GM12878 (cell line): ENCODE results near the gene RPP30. TPM values are rescaled to one million over a fixed set of nuclear protein-coding genes. Genes with fewer than 3 reads are reported as not detected.

Source experiments
- ATAC-seq: fragments of 200-7000 bp; cut with Tn5 transposase; 3 replicates; pipeline ENCODE4 v1.9.1; 2020; ENCODE audit warnings: mild to moderate bottlenecking, moderate library complexity
- BruUV-seq: library from RNA; stranded (reverse); fragments of 400-500 nt; replicated peaks from 2 replicates; lab custom pipeline; 2021; lab: Mats Ljungman, UMichigan
- CTCF ChIA-PET: fragments of 300-600 bp; sonication (Branson Sonifier 250); formaldehyde crosslinking; extraction: SDS; loops from one replicate; lab custom pipeline; 2021; ENCODE audit warnings: inconsistent platforms; lab: Yijun Ruan, JAX
- POLR2A ChIA-PET: fragments of 350-600 bp; formaldehyde crosslinking; extraction: SDS; loops from one replicate; lab custom pipeline; 2021; ENCODE audit warnings: inconsistent platforms; lab: Charles Lee
- RAD21 ChIA-PET: fragments of 300-600 bp; sonication (Branson Sonifier 250); formaldehyde crosslinking; loops from one replicate; lab custom pipeline; 2023; ENCODE audit warnings: antibody characterized with exemption; ENCODE audit not compliant: unreplicated experiment; lab: Charles Lee
- SMC1A ChIA-PET: fragments of 300-600 bp; sonication (Branson Sonifier 250); formaldehyde crosslinking; loops from one replicate; lab custom pipeline; 2023; ENCODE audit not compliant: unreplicated experiment, uncharacterized antibody; lab: Charles Lee
- DNase-seq: peaks from one replicate; pipeline ENCODE4 v3.0.0-alpha.2; 2011; ENCODE audit warnings: low read depth, low spot score
- FAIRE-seq: peaks from 3 replicates; lab custom pipeline; 2011; peaks lifted over from hg19 to GRCh38; lab: Jason Lieb, UNC
- H2AFZ ChIP-seq: 2 replicates; pipeline ENCODE4 v1.6.0; 2011; ENCODE audit warnings: low read depth, low read length, control low read depth; ENCODE audit not compliant: control insufficient read depth
- H3K27ac ChIP-seq: 2 replicates; pipeline ENCODE4 v1.5.1; 2011; ENCODE audit warnings: control low read depth; ENCODE audit not compliant: control insufficient read depth, insufficient read depth
- H3K27me3 ChIP-seq, 2 experiments: replicated peaks in 1 of 2; 2 replicates each; pipeline versions ENCODE4 v1.6.0 to v1.6.1; 2011; ENCODE audit warnings: low read length in 1 of 2; ENCODE audit not compliant: control insufficient read depth in 2 of 2, insufficient read depth in 2 of 2
- H3K36me3 ChIP-seq, 2 experiments: 2 replicates each; pipeline ENCODE4 v1.5.1; 2011; ENCODE audit warnings: low read length in 1 of 2; ENCODE audit not compliant: control insufficient read depth in 2 of 2, insufficient read depth in 2 of 2
- H3K4me1 ChIP-seq: 2 replicates; pipeline ENCODE4 v1.6.1; 2011; ENCODE audit warnings: mild to moderate bottlenecking, low read length, moderate library complexity, mixed read lengths; ENCODE audit not compliant: control insufficient read depth, insufficient read depth
- H3K4me2 ChIP-seq: 2 replicates; pipeline ENCODE4 v1.6.0; 2011; ENCODE audit warnings: control low read depth; ENCODE audit not compliant: control insufficient read depth, insufficient read depth
- H3K4me3 ChIP-seq: fragments of 200-600 bp; sonication (generic); 2 replicates; pipeline ENCODE4 v1.5.1; 2016
- H3K79me2 ChIP-seq: 2 replicates; pipeline ENCODE4 v1.6.0; 2011; ENCODE audit warnings: low read length; ENCODE audit not compliant: control insufficient read depth, insufficient read depth
- H3K9ac ChIP-seq: 2 replicates; pipeline ENCODE4 v1.8.0; 2011; ENCODE audit warnings: low read length, control low read depth, mixed read lengths; ENCODE audit not compliant: control insufficient read depth, insufficient read depth
- H3K9me3 ChIP-seq: replicated peaks from 3 replicates; pipeline ENCODE4 v1.5.1; 2011; ENCODE audit warnings: mild to moderate bottlenecking, low read length; ENCODE audit not compliant: control insufficient read depth, insufficient read depth
- H4K20me1 ChIP-seq: 2 replicates; pipeline ENCODE4 v1.6.0; 2011; ENCODE audit not compliant: control insufficient read depth, insufficient read depth
- ATF2 ChIP-seq: IDR thresholded peaks from 2 replicates; pipeline ENCODE4 v1.6.1; 2012; ENCODE audit warnings: low read length, inconsistent platforms
- CHD2 ChIP-seq: IDR thresholded peaks from 2 replicates; pipeline ENCODE4 v1.6.1; 2011; ENCODE audit warnings: low read depth, low read length, improper control_type of control experiment, borderline replicate concordance
- E2F8 ChIP-seq: fragments of 450-650 bp; IDR thresholded peaks from 2 replicates; pipeline ENCODE4 v1.6.1; 2018; ENCODE audit warnings: mild to moderate bottlenecking, low read depth, moderate library complexity; ENCODE audit not compliant: partially characterized antibody
- GATAD2B ChIP-seq: fragments of 450-650 bp; conservative IDR thresholded peaks from 2 replicates; pipeline ENCODE4 v1.6.1; 2017; ENCODE audit warnings: low read depth, mild to moderate bottlenecking, moderate library complexity
- POLR2A ChIP-seq: IDR thresholded peaks from 2 replicates; pipeline ENCODE4 v1.6.1; 2011; ENCODE audit warnings: low read depth, mild to moderate bottlenecking, low read length
- ZNF622 ChIP-seq: fragments of 450-650 bp; IDR thresholded peaks from 2 replicates; pipeline ENCODE4 v1.6.1; 2017; ENCODE audit warnings: mild to moderate bottlenecking, inconsistent platforms
- ZSCAN29 ChIP-seq: fragments of 450-650 bp; IDR thresholded peaks from 2 replicates; pipeline ENCODE4 v1.6.1; 2017; ENCODE audit warnings: mild to moderate bottlenecking, moderate library complexity
- WGBS: methylation state at CpG from one replicate; pipeline ENCODE4 v1.1.6; 2016; ENCODE audit warnings: low lambda C conversion rate; ENCODE audit not compliant: insufficient replicate concordance, insufficient coverage; ENCODE audit errors: missing lambda C conversion rate; 5-methylcytosine and 5-hydroxymethylcytosine counted together
- in situ Hi-C: fragments of 300-500 bp; cut with MboI; formaldehyde crosslinking; loops from 9 replicates; pipeline ENCODE4 v1.14.3; 2018; ENCODE audit warnings: mixed read lengths
- intact Hi-C: fragments of 100-400 bp; cut with micrococcal nuclease; formaldehyde crosslinking; loops from one replicate; pipeline ENCODE4 v1.14.2; 2022; ENCODE audit not compliant: unreplicated experiment
- polyA plus RNA-seq, 11 experiments: library from polyadenylated mRNA; depleted of rRNA in 4 of 11; unstranded in 6 of 11; stranded (reverse) in 5 of 11; fragments of >200 nt; fragmentation: Nextera tagmentation in 4 of 11; fragmentation: Illumina TruSeq in 1 of 11; extraction: Ambion mirVana in 4 of 11; extraction: Trizol in 1 of 11; gene quantifications; 1 replicate in 1 of 11; 2 replicates in 10 of 11; pipeline versions ENCODE4 v1.2.1 to v1.2.3, GENCODE V29; 2011 to 2016; ENCODE audit warnings: inconsistent platforms in 2 of 11, missing spikeins in 2 of 11, low read depth in 1 of 11
- total RNA-seq, 4 experiments: library from RNA; depleted of rRNA in 3 of 4; stranded (reverse); fragments of >200 nt in 3 of 4; fragmentation: Illumina TruSeq in 1 of 4; extraction: Trizol in 1 of 4; gene quantifications; 2 replicates each; pipeline versions ENCODE4 v1.2.1 to v1.2.3, GENCODE V29; 2013 to 2021

The RPP30 gene
- total and polyA plus RNA-seq, 10 of the 15 experiments (the other 5 are each of a cell fraction or from before 2014, with no cell fraction given): 48.0 to 208 (median 72.6) TPM

GRCh38 chr10:90914992-90915765 lies 43.4 kb downstream of the RPP30 start:
- no peaks in the 10 kb centered on the region for H4K20me1 ChIP-seq
- ChIA-PET RAD21 (interaction anchor here (0.8 to 6.1 kb wide), 2 partner anchors 92 to 335 kb away, joined by 4 to 184 read pairs; no protein-coding TSS in a partner anchor), CTCF (interaction anchor here (0.6 to 8.8 kb wide), 2 partner anchors 91 to 336 kb away, joined by 3 to 253 read pairs; no protein-coding TSS in a partner anchor), SMC1A (interaction anchor here (0.9 to 10.0 kb wide), 5 partner anchors 21 to 336 kb away, joined by 3 to 202 read pairs (median 4); no protein-coding TSS in a partner anchor), POLR2A (no interaction called here)
- H3K4me1 ChIP-seq: no peaks in the 10 kb centered on the region
- no peaks in the 10 kb centered on the region for H3K79me2 ChIP-seq
- H2AFZ ChIP-seq: no peak overlapping the region
- intact Hi-C loops (no loop called here), in situ Hi-C loops (loop anchor here (5.0 kb wide), 1 partner anchor 332 kb away; no protein-coding TSS in a partner anchor)
- DNase-seq (no peak), ATAC-seq (no peak), FAIRE-seq (no peak)
- no peaks in the 10 kb centered on the region; the same call in 2 of the 3 replicates for H3K9me3 ChIP-seq
- H3K27me3 ChIP-seq: no peaks in the 10 kb centered on the region
- BruUV-seq: no TSS peak
- H3K27ac ChIP-seq: no peak overlapping the region
- 81% methylated on average over 10 of the region's 10 CpGs for WGBS
- no peak overlapping the region for H3K9ac ChIP-seq
- no peak for TF ChIP-seq POLR2A
- TF ChIP-seq ZSCAN29: no peak
- no peak for TF ChIP-seq ZNF622
- TF ChIP-seq GATAD2B: no peak
- TF ChIP-seq E2F8: no peak
- TF ChIP-seq CHD2: no peak
- TF ChIP-seq ATF2: no peak
- H3K36me3 ChIP-seq: no peaks in the 10 kb centered on the region
- H3K4me3 ChIP-seq: no peak overlapping the region
- no peak overlapping the region for H3K4me2 ChIP-seq
